ENCODE data around the gene SPOCK1. TPM values are rescaled to one million over a fixed set of nuclear protein-coding genes. Genes with fewer than 3 reads are reported as not detected.

Gene SPOCK1
- total RNA-seq, 1 experiment from 2014 or later: 10.9 TPM

- H3K4me3 Mint-ChIP-seq: no peak overlapping the region
- H3K56ac ChIP-seq (ENCODE audit: insufficient read length, low read depth, low read length): no peak overlapping the region
- no peak overlapping the region for H2AFZ ChIP-seq (ENCODE audit: low read length)
- no peaks in the 10 kb centered on the region for H3K27me3 ChIP-seq (ENCODE audit: insufficient read depth, low read length)
- H3K4me1 Mint-ChIP-seq: peaks cover 0 to 4% of the 10 kb centered on the region in 2 experiments; a peak in 2 of 4 replicates
- no peak overlapping the region for H4K5ac ChIP-seq (ENCODE audit: insufficient read length, low read depth, low read length)
- H3K9me3 ChIP-seq (ENCODE audit: control insufficient read depth, low read depth, low read length): no peaks in the 10 kb centered on the region
- no peak overlapping the region for H2BK15ac ChIP-seq (ENCODE audit: low read depth, low read length)
- H3K4me2 ChIP-seq (ENCODE audit: insufficient read depth, insufficient read length, low read length): no peak overlapping the region
- no peaks in the 10 kb centered on the region for H3K9me3 Mint-ChIP-seq
- no peak for DNase-seq
- H3K9ac ChIP-seq (ENCODE audit: extremely low read depth, insufficient read length, low read length): no peak overlapping the region
- no peaks in the 10 kb centered on the region for H3K79me2 ChIP-seq (ENCODE audit: insufficient read depth, low read length)
- no peak for TF ChIP-seq CTCF (conservative IDR thresholded peaks at IDR 0.05)
- H3K79me1 ChIP-seq (ENCODE audit: insufficient read depth, low read depth, low read length, poor library complexity, severe bottlenecking): no peaks in the 10 kb centered on the region
- no peak overlapping the region for H2BK120ac ChIP-seq (ENCODE audit: low read depth, low read length, poor library complexity, severe bottlenecking)
- H3K4ac ChIP-seq (ENCODE audit: low read depth, low read length): no peak overlapping the region
- H2AK5ac ChIP-seq (ENCODE audit: insufficient read length, low read length): no peak overlapping the region
- H4K8ac ChIP-seq (replicated peaks; ENCODE audit: insufficient read length, low read depth, low read length): no peak overlapping the region
- H2BK12ac ChIP-seq (ENCODE audit: insufficient read length, low read depth, low read length): no peak overlapping the region
- no peak overlapping the region for H4K91ac ChIP-seq (ENCODE audit: insufficient read length, low read depth, low read length)
- H3K23ac ChIP-seq (ENCODE audit: insufficient read length, low read depth, low read length): no peak overlapping the region
- no peak overlapping the region for H2BK5ac ChIP-seq (ENCODE audit: insufficient read length, low read length)
- H2BK20ac ChIP-seq (ENCODE audit: low read depth, low read length, poor library complexity, severe bottlenecking): no peak overlapping the region
- H3K27ac ChIP-seq (ENCODE audit: insufficient read length, low read depth, low read length): no peak overlapping the region
- WGBS (ENCODE audit: extremely low coverage, insufficient read length, low lambda C conversion rate): no CpG with 5 or more reads among the region's 2 CpGs
- H3K14ac ChIP-seq (ENCODE audit: insufficient read depth, low read length): no peak overlapping the region
- H3K4me1 ChIP-seq (ENCODE audit: insufficient read depth, low read length): no peaks in the 10 kb centered on the region
- no peak overlapping the region for H3K18ac ChIP-seq (ENCODE audit: insufficient read length, low read depth, low read length)
- no peak overlapping the region for H3T11ph ChIP-seq (ENCODE audit: low read length)
- no peaks in the 10 kb centered on the region for H3K23me2 ChIP-seq (ENCODE audit: insufficient read length, low read depth, low read length, poor library complexity, severe bottlenecking)
- no peaks in the 10 kb centered on the region; a peak in 1 of 7 replicates for H3K36me3 Mint-ChIP-seq (ENCODE audit: insufficient read depth in 1 of 3, low read depth in 3 of 3)
- no peaks in the 10 kb centered on the region for H3K27me3 Mint-ChIP-seq (ENCODE audit: low read depth)
- peak overlapping the region in 1 of 3 experiments; percentile 76; a peak in 1 of 7 replicates for H3K27ac Mint-ChIP-seq
- no peaks in the 10 kb centered on the region for H4K20me1 ChIP-seq (ENCODE audit: control insufficient read depth, insufficient read depth, insufficient read length)
These were observed 229.9 kb downstream of the SPOCK1 start for GRCh38 chr5:137269274-137269673.

Measured in H9 (cell line).